ENCODE data around the gene HLA-B. TPM values are rescaled to one million over a fixed set of nuclear protein-coding genes. Genes with fewer than 3 reads are reported as not detected.
"Not testable (repeated sequence)": the region's sequence is repeated elsewhere in the genome, so short reads cannot be mapped to it uniquely, and the experiment has no call there.

Gene HLA-B
- total RNA-seq, 1 experiment from 2014 or later = 87.4 TPM

DNA sequence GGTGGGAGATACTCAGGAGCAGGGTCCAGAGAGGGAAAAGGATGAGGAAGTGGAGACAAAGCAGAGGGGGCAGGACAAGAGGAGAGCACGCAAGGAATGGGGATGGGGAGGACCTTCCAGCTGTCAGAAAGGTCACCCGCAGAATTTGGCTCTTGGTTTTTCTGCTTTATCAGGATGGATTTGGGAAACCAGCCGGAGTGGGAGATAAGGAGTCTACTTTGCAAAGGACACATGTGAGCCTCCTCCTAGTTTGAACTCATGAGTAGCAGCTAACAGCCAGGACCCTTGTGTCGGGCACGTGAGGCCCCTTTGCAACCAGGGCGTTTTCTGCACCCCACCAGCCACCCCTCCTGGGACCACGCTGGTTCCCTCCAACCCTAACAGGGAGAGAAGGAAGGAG lies 38.9 kb upstream of the HLA-B start:
- CTCF ChIA-PET = interaction anchor here (0.6 to 1.7 kb wide), 3 partner anchors 18 to 266 kb away, joined by 3 to 9 read pairs (median 3); no protein-coding TSS in a partner anchor
- no peaks in the 10 kb centered on the region for H3K27me3 Mint-ChIP-seq (ENCODE audit: insufficient read depth, unreplicated experiment)
- H3K9me3 Mint-ChIP-seq (ENCODE audit: unreplicated experiment) = no peaks in the 10 kb centered on the region
- no TSS peak for BruUV-seq (replicated peaks)
- DNase-seq (ENCODE audit: unreplicated experiment) = no peak
- no peak for TF ChIP-seq CTCF (IDR thresholded peaks at IDR 0.05; ENCODE audit: unreplicated experiment)
- POLR2A ChIA-PET = no interaction called here
- peaks cover 8% of the 10 kb centered on the region for H3K4me1 Mint-ChIP-seq (ENCODE audit: insufficient read depth, unreplicated experiment)
- H3K36me3 Mint-ChIP-seq (ENCODE audit: insufficient read depth, unreplicated experiment) = peaks cover 11% of the 10 kb centered on the region
- H3K27ac Mint-ChIP-seq (ENCODE audit: low read depth, unreplicated experiment) = no peak overlapping the region
- intact Hi-C loops (cut with micrococcal nuclease) = loop anchor here (5.0 kb wide), 1 partner anchor 201 kb away; no protein-coding TSS in a partner anchor
- no peak overlapping the region for H3K4me3 Mint-ChIP-seq (ENCODE audit: unreplicated experiment)

GRCh38 chr6:31394381-31394780 lies 37.4 kb upstream of the HLA-B start:
- Mint-ChIP-seq H3K9me3 (ENCODE audit: unreplicated experiment) (no peaks in the 10 kb centered on the region), H3K36me3 (ENCODE audit: insufficient read depth, unreplicated experiment) (peaks cover 2% of the 10 kb centered on the region), H3K27me3 (ENCODE audit: insufficient read depth, unreplicated experiment) (no peaks in the 10 kb centered on the region), H3K27ac (ENCODE audit: low read depth, unreplicated experiment) (no peak overlapping the region), H3K4me1 (ENCODE audit: insufficient read depth, unreplicated experiment) (peaks cover 8% of the 10 kb centered on the region), H3K4me3 (ENCODE audit: unreplicated experiment) (no peak overlapping the region)
- no TSS peak for BruUV-seq (replicated peaks)
- ChIA-PET CTCF (interaction anchor here (1.2 to 1.4 kb wide), 2 partner anchors 48 to 197 kb away, joined by 4 read pairs; no protein-coding TSS in a partner anchor), POLR2A (no interaction called here)
- TF ChIP-seq CTCF (IDR thresholded peaks at IDR 0.05; ENCODE audit: unreplicated experiment) = no peak
- intact Hi-C loops (cut with micrococcal nuclease) = no loop called here
- no peak for DNase-seq (ENCODE audit: unreplicated experiment)

- no peak for DNase-seq (ENCODE audit: unreplicated experiment)
- H3K36me3 Mint-ChIP-seq (ENCODE audit: insufficient read depth, unreplicated experiment) = no peaks in the 10 kb centered on the region
- BruUV-seq (replicated peaks) = no TSS peak
- no peak overlapping the region for H3K27ac Mint-ChIP-seq (ENCODE audit: low read depth, unreplicated experiment)
- ChIA-PET POLR2A (no interaction called here), CTCF (interaction anchor here (0.6 to 1.4 kb wide), 4 partner anchors 28 to 300 kb away, joined by 3 to 4 read pairs (median 4); no protein-coding TSS in a partner anchor)
- intact Hi-C loops (cut with micrococcal nuclease) = no loop called here
- H3K27me3 Mint-ChIP-seq (ENCODE audit: insufficient read depth, unreplicated experiment) = no peaks in the 10 kb centered on the region
- no peak overlapping the region for H3K4me3 Mint-ChIP-seq (ENCODE audit: unreplicated experiment)
- no peak for TF ChIP-seq CTCF (IDR thresholded peaks at IDR 0.05; ENCODE audit: unreplicated experiment)
- H3K9me3 Mint-ChIP-seq (ENCODE audit: unreplicated experiment) = no peaks in the 10 kb centered on the region
- peaks cover 6% of the 10 kb centered on the region for H3K4me1 Mint-ChIP-seq (ENCODE audit: insufficient read depth, unreplicated experiment)
Observed at GRCh38 chr6:31393932-31394331, 37.0 kb upstream of the HLA-B start.

DNA sequence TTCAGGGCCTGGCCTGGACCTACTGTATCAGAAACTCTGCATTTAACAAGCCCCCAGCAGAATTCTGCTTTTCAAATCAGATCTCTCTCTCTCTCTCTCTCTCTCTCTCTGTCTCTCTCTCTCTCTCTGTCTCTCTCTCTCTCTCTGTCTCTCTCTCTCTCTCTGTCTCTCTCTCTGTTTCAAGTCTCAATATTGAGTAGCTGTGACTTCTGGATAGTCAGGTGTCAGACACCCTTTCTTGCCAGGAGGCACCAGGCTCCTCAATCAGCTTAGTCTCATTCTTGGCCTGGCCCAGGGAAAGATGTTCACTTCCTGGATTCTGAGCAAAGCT lies 32.8 kb upstream of the HLA-B start:
- H3K36me3 Mint-ChIP-seq (ENCODE audit: insufficient read depth, unreplicated experiment); H3K27me3 Mint-ChIP-seq (ENCODE audit: insufficient read depth, unreplicated experiment); BruUV-seq (replicated peaks); intact Hi-C loops (cut with micrococcal nuclease); POLR2A ChIA-PET; H3K27ac Mint-ChIP-seq (ENCODE audit: low read depth, unreplicated experiment); DNase-seq (ENCODE audit: unreplicated experiment); H3K9me3 Mint-ChIP-seq (ENCODE audit: unreplicated experiment); H3K4me3 Mint-ChIP-seq (ENCODE audit: unreplicated experiment); CTCF ChIA-PET: not testable (repeated sequence)
- peaks cover 15% of the 10 kb centered on the region for H3K4me1 Mint-ChIP-seq (ENCODE audit: insufficient read depth, unreplicated experiment)

- H3K27ac Mint-ChIP-seq (ENCODE audit: low read depth, unreplicated experiment); POLR2A ChIA-PET; DNase-seq (ENCODE audit: unreplicated experiment); intact Hi-C loops (cut with micrococcal nuclease); H3K9me3 Mint-ChIP-seq (ENCODE audit: unreplicated experiment); H3K36me3 Mint-ChIP-seq (ENCODE audit: insufficient read depth, unreplicated experiment); H3K27me3 Mint-ChIP-seq (ENCODE audit: insufficient read depth, unreplicated experiment); BruUV-seq (replicated peaks); H3K4me3 Mint-ChIP-seq (ENCODE audit: unreplicated experiment): not testable (repeated sequence)
- H3K4me1 Mint-ChIP-seq (ENCODE audit: insufficient read depth, unreplicated experiment) = peaks cover 15% of the 10 kb centered on the region
- CTCF ChIA-PET = interaction anchor here (0.6 kb wide), 1 partner anchor 464 kb away, joined by 3 read pairs; no protein-coding TSS in a partner anchor
Observed at GRCh38 chr6:31388916-31389801, 32.2 kb upstream of the HLA-B start.

Data from MCF 10A (cell line).